ENCODE data around the gene LYSMD1. TPM values are rescaled to one million over a fixed set of nuclear protein-coding genes. Genes with fewer than 3 reads are reported as not detected.

Gene LYSMD1
- total and polyA plus RNA-seq, 2 of the 4 experiments (the other 2 are of a cell fraction), result 5.9 to 10.4 TPM

GRCh38 chr1:151142411-151143056 is 23.2 kb downstream of the LYSMD1 start:
- intact Hi-C loops (cut with micrococcal nuclease), result no loop called here
- Histone ChIP-seq H3K4ac (ENCODE audit: low read depth, low read length) (no peak overlapping the region), H3K36me3 (ENCODE audit: control insufficient read depth, insufficient read depth, low read length) (peaks cover 4% of the 10 kb centered on the region; the same call in 1 of the 2 replicates), H3K4me1 (ENCODE audit: control insufficient read depth, insufficient read depth, low read length) (peaks cover 5% of the 10 kb centered on the region), H3K18ac (ENCODE audit: low read depth, low read length) (no peak overlapping the region), H3K27me3 (ENCODE audit: control insufficient read depth, insufficient read depth, low read length) (peaks cover 2% of the 10 kb centered on the region; the same call in 1 of the 2 replicates), H2AK5ac (ENCODE audit: low read depth, low read length) (no peak overlapping the region), H2AFZ (replicated peaks; ENCODE audit: low read length, poor library complexity) (no peak overlapping the region), H3K9me1 (ENCODE audit: insufficient read depth, low read length) (peaks cover 4% of the 10 kb centered on the region; the same call in 1 of the 2 replicates), H2BK15ac (ENCODE audit: low read depth, low read length) (no peak overlapping the region), H3K79me1 (ENCODE audit: low read depth in 1 of 2, low read length in 2 of 2) (peaks cover 0 to 6% of the 10 kb centered on the region in 2 experiments; a peak in 1 of 4 replicates), H2BK20ac (ENCODE audit: low read depth, low read length) (no peak overlapping the region), H4K5ac (ENCODE audit: low read depth, low read length) (no peak overlapping the region), H4K91ac (ENCODE audit: insufficient read depth, low read depth, low read length) (no peak overlapping the region), H4K20me1 (ENCODE audit: insufficient read depth, low read length) (peaks cover 5% of the 10 kb centered on the region; the same call in 1 of the 2 replicates), H3K23ac (ENCODE audit: low read depth, low read length) (no peak overlapping the region), H3K14ac (replicated peaks; ENCODE audit: low read depth, low read length) (no peak overlapping the region), H2BK5ac (ENCODE audit: low read depth, low read length, poor library complexity, severe bottlenecking) (no peak overlapping the region), H3K9ac (ENCODE audit: low read depth, low read length) (no peak overlapping the region), H2BK120ac (ENCODE audit: low read depth, low read length) (no peak overlapping the region), H3K4me2 (ENCODE audit: low read depth, low read length) (no peak overlapping the region), H3K9me3 (ENCODE audit: control insufficient read depth, insufficient read depth, low read length) (no peaks in the 10 kb centered on the region), H4K8ac (ENCODE audit: low read depth in 2 of 2, low read length in 2 of 2) (no peak overlapping the region), H3K4me3 (ENCODE audit: insufficient read depth, low read depth, low read length) (no peak overlapping the region), H2AK9ac (replicated peaks; ENCODE audit: low read depth, low read length, poor library complexity) (no peak overlapping the region), H3K27ac (ENCODE audit: insufficient read depth, low read length) (no peak overlapping the region), H3K56ac (ENCODE audit: extremely low read depth, insufficient read depth, low read length) (no peak overlapping the region)
- dilution Hi-C loops (cut with HindIII; ENCODE audit: low sequenced_read_pairs, unreplicated experiment), result no loop called here
- CTCF ChIA-PET, result no interaction called here
- no TSS peak for BruUV-seq (replicated peaks)
- no peak for DNase-seq
- WGBS, 2 experiments (ENCODE audit: extremely low coverage in 2 of 2, insufficient read length in 1 of 2), result no CpG with 5 or more reads among the region's 5 CpGs
- in situ Hi-C loops (cut with MboI; ENCODE audit: low sequenced_read_pairs), result no loop called here
- POLR2A ChIA-PET (ENCODE audit: unreplicated experiment), result no interaction called here
- no peak for ATAC-seq (ENCODE audit: low read depth)
- TF ChIP-seq BHLHE40 (IDR thresholded peaks at IDR 0.05; ENCODE audit: low read depth, low read length), result no peak
- TF ChIP-seq MAFK (IDR thresholded peaks at IDR 0.05; ENCODE audit: low read depth, low read length), result no peak
- no peak for TF ChIP-seq RCOR1 (IDR thresholded peaks at IDR 0.05; ENCODE audit: insufficient replicate concordance, low read length)

Measured in IMR-90 (cell line).